Fibroblast of lung (primary cell): ENCODE results near the gene PPIF.

Experiments
- EZH2 ChIP-seq: IDR thresholded peaks from 2 replicates; pipeline ENCODE4 v1.5.1; 2012; ENCODE audit warnings: low read length, control low read depth, mild to moderate bottlenecking; ENCODE audit errors: missing control alignments
- TF ChIP-seq, protein P1 (sequence below), 2 donors: IDR thresholded peaks in 1 of 2; conservative IDR thresholded peaks in 1 of 2; 1 replicate in 1 of 2; 2 replicates in 1 of 2; pipeline ENCODE4 v1.5.1; 2011 to 2012; ENCODE audit warnings: low read length in 2 of 2, control low read depth in 1 of 2, inconsistent platforms in 1 of 2, low read depth in 1 of 2, mild to moderate bottlenecking in 1 of 2

DNA sequence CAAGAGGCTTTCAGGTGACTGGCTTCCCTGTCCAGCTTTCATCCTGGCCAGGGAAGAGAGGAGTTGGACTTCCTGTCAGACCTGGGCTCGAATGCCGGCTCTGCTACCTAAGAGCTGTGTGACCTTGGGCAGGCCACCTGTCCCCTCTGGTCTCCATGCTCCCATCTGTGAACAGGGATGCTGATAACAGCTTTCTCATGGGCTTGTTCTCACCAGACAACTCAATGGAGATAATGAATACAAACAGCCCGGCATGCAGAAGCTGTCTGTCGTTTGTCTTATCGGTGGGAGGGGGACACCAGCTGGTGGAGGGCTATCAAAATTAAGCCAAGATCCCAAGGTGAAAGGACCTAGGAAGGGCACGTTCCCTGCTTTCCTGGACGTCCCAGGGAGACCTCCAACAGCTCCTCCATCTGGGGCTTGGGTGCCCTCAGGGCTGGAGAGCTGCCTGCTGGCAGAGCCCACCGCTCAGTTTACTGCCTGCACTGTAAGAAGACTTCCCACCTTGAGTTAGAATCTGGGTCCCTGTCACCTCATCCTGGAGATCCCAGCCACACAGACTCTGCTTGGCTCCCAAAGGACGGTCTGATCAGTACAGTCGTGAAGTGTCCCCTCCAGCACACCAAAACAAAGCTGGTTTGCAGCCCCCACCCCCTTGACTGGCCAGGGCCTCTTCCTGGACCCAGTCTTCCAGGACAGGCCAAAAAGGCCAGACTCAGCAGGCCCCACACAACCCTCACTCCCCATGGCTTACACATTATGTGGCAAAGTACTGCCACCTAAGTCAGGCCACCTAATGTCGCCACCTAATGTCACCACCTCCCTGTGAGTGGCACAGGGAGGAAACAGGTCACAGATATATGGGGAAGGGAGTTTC lies 40.9 kb downstream of the PPIF start:
- TF ChIP-seq, protein P1, sequence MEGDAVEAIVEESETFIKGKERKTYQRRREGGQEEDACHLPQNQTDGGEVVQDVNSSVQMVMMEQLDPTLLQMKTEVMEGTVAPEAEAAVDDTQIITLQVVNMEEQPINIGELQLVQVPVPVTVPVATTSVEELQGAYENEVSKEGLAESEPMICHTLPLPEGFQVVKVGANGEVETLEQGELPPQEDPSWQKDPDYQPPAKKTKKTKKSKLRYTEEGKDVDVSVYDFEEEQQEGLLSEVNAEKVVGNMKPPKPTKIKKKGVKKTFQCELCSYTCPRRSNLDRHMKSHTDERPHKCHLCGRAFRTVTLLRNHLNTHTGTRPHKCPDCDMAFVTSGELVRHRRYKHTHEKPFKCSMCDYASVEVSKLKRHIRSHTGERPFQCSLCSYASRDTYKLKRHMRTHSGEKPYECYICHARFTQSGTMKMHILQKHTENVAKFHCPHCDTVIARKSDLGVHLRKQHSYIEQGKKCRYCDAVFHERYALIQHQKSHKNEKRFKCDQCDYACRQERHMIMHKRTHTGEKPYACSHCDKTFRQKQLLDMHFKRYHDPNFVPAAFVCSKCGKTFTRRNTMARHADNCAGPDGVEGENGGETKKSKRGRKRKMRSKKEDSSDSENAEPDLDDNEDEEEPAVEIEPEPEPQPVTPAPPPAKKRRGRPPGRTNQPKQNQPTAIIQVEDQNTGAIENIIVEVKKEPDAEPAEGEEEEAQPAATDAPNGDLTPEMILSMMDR (conservative IDR thresholded peaks at IDR 0.05 in 1 of 2, IDR thresholded peaks at IDR 0.05 in 1 of 2; ENCODE audit: low read depth in 1 of 2, low read length in 2 of 2) = no peak
- TF ChIP-seq EZH2 = no peak
